Measurements from ENCODE around the gene METTL16.

METTL16 gene

GRCh38 chr17:2482218-2482617 is 29.5 kb downstream of the METTL16 start:
- TF ChIP-seq CTCF (IDR thresholded peaks at IDR 0.05), result no peak
- no peak for DNase-seq (ENCODE audit: low spot score)
- Histone ChIP-seq H3K4me3 (no peak overlapping the region), H3K27ac (no peak overlapping the region)

DNA sequence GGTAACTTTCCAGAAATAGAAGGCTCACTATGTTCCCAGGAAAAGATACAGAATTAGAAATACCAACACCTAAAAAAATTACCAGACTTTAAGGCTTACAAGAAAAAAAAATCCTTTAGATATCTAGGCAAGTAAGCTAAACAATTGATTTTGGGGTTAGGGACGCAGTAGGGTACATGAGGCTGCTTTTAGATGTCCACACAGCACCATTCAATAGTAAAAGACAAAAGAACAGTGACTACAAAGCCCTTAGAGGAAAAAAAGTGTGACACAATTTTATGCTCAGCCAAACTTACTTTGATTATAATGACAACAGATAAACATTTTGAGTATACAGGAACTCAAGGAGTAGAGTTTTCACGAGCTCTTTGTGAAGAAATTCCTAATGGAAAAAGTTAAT is 29.9 kb downstream of the METTL16 start:
- H3K4me3 ChIP-seq, result no peak overlapping the region
- DNase-seq (ENCODE audit: low spot score), result no peak
- TF ChIP-seq CTCF (IDR thresholded peaks at IDR 0.05), result no peak
- no peak overlapping the region for H3K27ac ChIP-seq

- TF ChIP-seq CTCF (IDR thresholded peaks at IDR 0.05), result no peak
- H3K4me3 ChIP-seq, result no peak overlapping the region
- H3K27ac ChIP-seq, result no peak overlapping the region
- no peak for DNase-seq (ENCODE audit: low spot score)
These were observed 33.2 kb downstream of the METTL16 start for GRCh38 chr17:2478458-2478857.

GRCh38 chr17:2475056-2475455 is 36.6 kb downstream of the METTL16 start:
- no peak for DNase-seq (ENCODE audit: low spot score)
- no peak for TF ChIP-seq CTCF (IDR thresholded peaks at IDR 0.05)
- Histone ChIP-seq H3K27ac (no peak overlapping the region), H3K4me3 (no peak overlapping the region)

- DNase-seq (ENCODE audit: low spot score), result no peak
- no peak for TF ChIP-seq CTCF (IDR thresholded peaks at IDR 0.05)
- no peak overlapping the region for H3K4me3 ChIP-seq
- H3K27ac ChIP-seq, result no peak overlapping the region
These were observed 37.3 kb downstream of the METTL16 start for GRCh38 chr17:2474371-2474770.

GRCh38 chr17:2468270-2468669 is 43.4 kb downstream of the METTL16 start:
- no peak for TF ChIP-seq CTCF (IDR thresholded peaks at IDR 0.05)
- DNase-seq (ENCODE audit: low spot score), result no peak
- Histone ChIP-seq H3K27ac (no peak overlapping the region), H3K4me3 (no peak overlapping the region)

DNA sequence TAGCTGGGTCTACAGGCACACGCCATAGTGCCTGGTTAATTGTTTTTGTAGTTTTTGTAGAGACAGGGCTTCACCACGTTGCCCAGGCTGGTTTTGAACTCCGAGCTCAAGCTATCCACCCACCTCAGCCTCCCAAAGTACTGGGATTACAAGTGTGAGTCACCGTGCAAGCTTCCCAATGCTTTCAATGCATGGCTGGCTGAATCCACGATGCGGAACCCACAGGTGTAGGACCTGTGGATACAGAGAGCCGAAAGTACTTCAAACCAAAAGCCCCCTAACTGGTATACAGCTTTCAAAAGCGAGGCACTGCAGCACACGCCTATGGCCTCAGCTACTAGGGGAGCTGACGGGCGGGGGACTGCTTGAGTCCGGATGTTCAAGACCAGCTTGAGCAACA is 44.8 kb downstream of the METTL16 start:
- no peak for DNase-seq (ENCODE audit: low spot score)
- no peak for TF ChIP-seq CTCF (IDR thresholded peaks at IDR 0.05)
- Histone ChIP-seq H3K4me3 (no peak overlapping the region), H3K27ac (no peak overlapping the region)
